Measurements from ENCODE around the gene MAGI2. TPM values are rescaled to one million over a fixed set of nuclear protein-coding genes. Genes with fewer than 3 reads are reported as not detected.

MAGI2 gene
- total RNA-seq, 1 donor from 2014 or later = 51.3 TPM

GRCh38 chr7:78794101-78794500 is 659.4 kb downstream of the MAGI2 start:
- intact Hi-C loops (cut with DNase I) = no loop called here
- no peak for ATAC-seq
- no peak for DNase-seq (ENCODE audit: low spot score)

GRCh38 chr7:78792624-78793023 is 660.8 kb downstream of the MAGI2 start:
- intact Hi-C loops (cut with DNase I) = no loop called here
- ATAC-seq (no peak), DNase-seq (ENCODE audit: low spot score) (no peak)

- intact Hi-C loops (cut with DNase I) = no loop called here
- ATAC-seq = no peak
Measured at GRCh38 chr7:78792006-78792405, 661.5 kb downstream of the MAGI2 start.

GRCh38 chr7:78788464-78788863 is 665.0 kb downstream of the MAGI2 start:
- DNase-seq (ENCODE audit: low spot score) = no peak
- no peak for ATAC-seq
- intact Hi-C loops (cut with DNase I) = no loop called here

More at GRCh38 chr7:78792006-78792405, 661.5 kb downstream of the MAGI2 start:
- DNase-seq (ENCODE audit: low spot score) = no peak

GRCh38 chr7:78787854-78788253 is 665.6 kb downstream of the MAGI2 start:
- intact Hi-C loops (cut with DNase I) = no loop called here
- ATAC-seq (no peak), DNase-seq (ENCODE audit: low spot score) (no peak)

- intact Hi-C loops (cut with DNase I) = no loop called here
- ATAC-seq = no peak
- DNase-seq (ENCODE audit: low spot score) = no peak
Measured at GRCh38 chr7:78786055-78786454, 667.4 kb downstream of the MAGI2 start.

GRCh38 chr7:78783179-78783962 is 670.1 kb downstream of the MAGI2 start:
- ATAC-seq = no peak
- intact Hi-C loops (cut with DNase I) = no loop called here
- DNase-seq (ENCODE audit: low spot score) = no peak

GRCh38 chr7:78780560-78780959 is 672.9 kb downstream of the MAGI2 start:
- ATAC-seq (no peak), DNase-seq (ENCODE audit: low spot score) (no peak)
- intact Hi-C loops (cut with DNase I) = no loop called here

GRCh38 chr7:78779788-78780187 is 673.7 kb downstream of the MAGI2 start:
- DNase-seq (ENCODE audit: low spot score) = no peak
- intact Hi-C loops (cut with DNase I) = no loop called here

GRCh38 chr7:78777829-78778228 is 675.6 kb downstream of the MAGI2 start:
- no peak for ATAC-seq
- intact Hi-C loops (cut with DNase I) = no loop called here
- DNase-seq (ENCODE audit: low spot score) = no peak

More at GRCh38 chr7:78779788-78780187, 673.7 kb downstream of the MAGI2 start:
- ATAC-seq = no peak

GRCh38 chr7:78770422-78771410 is 682.8 kb downstream of the MAGI2 start:
- DNase-seq (ENCODE audit: low spot score) (no peak), ATAC-seq (no peak)
- intact Hi-C loops (cut with DNase I) = no loop called here

- intact Hi-C loops (cut with DNase I) = no loop called here
- ATAC-seq (no peak), DNase-seq (ENCODE audit: low spot score) (no peak)
Measured at GRCh38 chr7:78769481-78770101, 683.9 kb downstream of the MAGI2 start.

- DNase-seq (ENCODE audit: low spot score) (no peak), ATAC-seq (no peak)
- intact Hi-C loops (cut with DNase I) = no loop called here
Measured at GRCh38 chr7:78768859-78769258, 684.6 kb downstream of the MAGI2 start.

- ATAC-seq (peak; percentile 60), DNase-seq (ENCODE audit: low spot score) (no peak)
- intact Hi-C loops (cut with DNase I) = no loop called here
Measured at GRCh38 chr7:78765943-78766729, 687.3 kb downstream of the MAGI2 start.

GRCh38 chr7:78764571-78764970 is 688.9 kb downstream of the MAGI2 start:
- intact Hi-C loops (cut with DNase I) = no loop called here
- no peak for ATAC-seq

GRCh38 chr7:78762625-78763024 is 690.8 kb downstream of the MAGI2 start:
- intact Hi-C loops (cut with DNase I) = no loop called here
- DNase-seq (ENCODE audit: low spot score) (no peak), ATAC-seq (no peak)

More at GRCh38 chr7:78764571-78764970, 688.9 kb downstream of the MAGI2 start:
- no peak for DNase-seq (ENCODE audit: low spot score)

GRCh38 chr7:78760620-78761355 is 692.7 kb downstream of the MAGI2 start:
- intact Hi-C loops (cut with DNase I) = no loop called here
- no peak for ATAC-seq
- DNase-seq (ENCODE audit: low spot score) = no peak

GRCh38 chr7:78752554-78752953 is 700.9 kb downstream of the MAGI2 start:
- DNase-seq (ENCODE audit: low spot score) (no peak), ATAC-seq (no peak)
- intact Hi-C loops (cut with DNase I) = no loop called here
